Neuronal stem cell (in vitro differentiated cells): Measurements from ENCODE around the gene OR2A5.

Experiments used
- DNase-seq: peaks from one replicate; pipeline ENCODE4 v3.0.0-alpha.2; 2013; ENCODE audit warnings: low spot score
- H2AFZ ChIP-seq: one replicate; pipeline ENCODE4 v1.6.1; 2013; ENCODE audit warnings: mild to moderate bottlenecking, low read length, inconsistent platforms
- H2AK5ac ChIP-seq: 2 replicates; pipeline ENCODE4 v1.6.1; 2013; ENCODE audit warnings: low read depth, mild to moderate bottlenecking, inconsistent platforms, low read length, moderate library complexity, mixed read lengths
- H2BK120ac ChIP-seq: 2 replicates; pipeline ENCODE4 v1.6.1; 2013; ENCODE audit warnings: low read depth, mild to moderate bottlenecking, inconsistent platforms, low read length, moderate library complexity, mixed read lengths
- H2BK12ac ChIP-seq: one replicate; pipeline ENCODE4 v1.6.1; 2013; ENCODE audit warnings: low read length, inconsistent platforms
- H2BK15ac ChIP-seq: 2 replicates; pipeline ENCODE4 v1.6.1; 2013; ENCODE audit warnings: mild to moderate bottlenecking, low read length, inconsistent platforms, mixed read lengths
- H2BK5ac ChIP-seq: one replicate; pipeline ENCODE4 v1.6.1; 2013; ENCODE audit warnings: inconsistent platforms, mild to moderate bottlenecking, low read length, moderate library complexity
- H3K14ac ChIP-seq: one replicate; pipeline ENCODE4 v1.6.1; 2013; ENCODE audit warnings: low read length, inconsistent platforms
- H3K18ac ChIP-seq: 2 replicates; pipeline ENCODE4 v1.6.1; 2013; ENCODE audit warnings: low read length, inconsistent platforms
- H3K23ac ChIP-seq: 2 replicates; pipeline ENCODE4 v1.6.1; 2013; ENCODE audit warnings: low read depth, mild to moderate bottlenecking, mixed read lengths, low read length, inconsistent platforms; ENCODE audit not compliant: poor library complexity
- H3K27ac ChIP-seq: replicated peaks from 3 replicates; pipeline ENCODE4 v1.5.1; 2013; ENCODE audit warnings: low read length, inconsistent platforms
- H3K27me3 ChIP-seq, 3 experiments: 2 replicates each; pipeline ENCODE4 v1.6.1; 2013; ENCODE audit warnings: low read length in 3 of 3, mild to moderate bottlenecking in 2 of 3, inconsistent platforms in 1 of 3, low read depth in 1 of 3, mixed read lengths in 1 of 3, moderate library complexity in 1 of 3; ENCODE audit not compliant: control insufficient read depth in 3 of 3, insufficient read depth in 3 of 3
- H3K36me3 ChIP-seq, 2 donors: replicated peaks in 1 of 2; 2 replicates each; pipeline ENCODE4 v1.6.1; 2013; ENCODE audit warnings: low read length in 2 of 2; ENCODE audit not compliant: control insufficient read depth in 2 of 2, insufficient read depth in 2 of 2
- H3K4ac ChIP-seq: 2 replicates; pipeline ENCODE4 v1.6.1; 2013; ENCODE audit warnings: inconsistent platforms, mild to moderate bottlenecking, low read length, moderate library complexity
- H3K4me1 ChIP-seq, 2 donors: 1 replicate in 1 of 2; 2 replicates in 1 of 2; pipeline ENCODE4 v1.6.1; 2013; ENCODE audit warnings: low read length in 2 of 2, low read depth in 1 of 2; ENCODE audit not compliant: control insufficient read depth in 2 of 2, insufficient read depth in 1 of 2
- H3K4me2 ChIP-seq: one replicate; pipeline ENCODE4 v1.6.1; 2013; ENCODE audit warnings: mild to moderate bottlenecking, low read length, inconsistent platforms; ENCODE audit not compliant: insufficient read depth, poor library complexity, severe bottlenecking
- H3K4me3 ChIP-seq, 2 donors: 2 replicates each; pipeline ENCODE4 v1.5.1; 2013; ENCODE audit warnings: low read length in 2 of 2, mild to moderate bottlenecking in 2 of 2, inconsistent platforms in 1 of 2, moderate library complexity in 1 of 2
- H3K79me1 ChIP-seq: one replicate; pipeline ENCODE4 v1.6.1; 2013; ENCODE audit warnings: low read depth, mild to moderate bottlenecking, inconsistent platforms, low read length, moderate library complexity
- H3K9ac ChIP-seq: one replicate; pipeline ENCODE4 v1.6.1; 2013; ENCODE audit warnings: mild to moderate bottlenecking, low read depth, low read length, inconsistent platforms; ENCODE audit not compliant: poor library complexity
- H3K9me3 ChIP-seq, 2 donors: replicated peaks in 1 of 2; 2 replicates each; pipeline versions ENCODE3 to v1.6.1; 2013; ENCODE audit warnings: low read length in 2 of 2, mild to moderate bottlenecking in 2 of 2, inconsistent platforms in 1 of 2, low read depth in 1 of 2, mixed read lengths in 1 of 2, moderate library complexity in 1 of 2; ENCODE audit not compliant: control insufficient read depth in 2 of 2, insufficient read depth in 1 of 2
- H4K8ac ChIP-seq: one replicate; pipeline ENCODE4 v1.6.1; 2013; ENCODE audit warnings: low read depth, mild to moderate bottlenecking, inconsistent platforms, low read length, moderate library complexity
- H4K91ac ChIP-seq: one replicate; pipeline ENCODE4 v1.6.1; 2013; ENCODE audit warnings: low read length, low read depth, mild to moderate bottlenecking, inconsistent platforms; ENCODE audit not compliant: poor library complexity
- WGBS, 2 donors: extraction: QIAGEN DNeasy Blood & Tissue Kit; methylation state at CpG; one replicate each; pipeline ENCODE4 v1.1.7; 2013; ENCODE audit warnings: missing lambda C conversion rate in 2 of 2, mixed read lengths in 1 of 2; ENCODE audit not compliant: insufficient read length in 2 of 2, insufficient replicate concordance in 1 of 2; ENCODE audit errors: extremely low coverage in 2 of 2; 5-methylcytosine and 5-hydroxymethylcytosine counted together

Gene OR2A5

GRCh38 chr7:144032516-144032915 lies 16.2 kb upstream of the OR2A5 start:
- H3K27me3 ChIP-seq: no peaks in the 10 kb centered on the region
- no peaks in the 10 kb centered on the region for H3K4me1 ChIP-seq
- H2BK12ac ChIP-seq: no peak overlapping the region
- no peak overlapping the region for H2AFZ ChIP-seq
- H3K23ac ChIP-seq: no peak overlapping the region
- no peaks in the 10 kb centered on the region for H3K36me3 ChIP-seq
- H3K18ac ChIP-seq: no peak overlapping the region
- H3K4me3 ChIP-seq: no peak overlapping the region
- H4K91ac ChIP-seq: no peak overlapping the region
- no peaks in the 10 kb centered on the region for H3K79me1 ChIP-seq
- H2AK5ac ChIP-seq: no peak overlapping the region
- no peak overlapping the region for H3K4ac ChIP-seq
- H2BK120ac ChIP-seq: no peak overlapping the region
- H3K9ac ChIP-seq: no peak overlapping the region
- H3K14ac ChIP-seq: no peak overlapping the region
- no peak overlapping the region for H3K27ac ChIP-seq
- no peak overlapping the region for H3K4me2 ChIP-seq
- no CpG with 5 or more reads among the region's 5 CpGs for WGBS, 2 donors
- DNase-seq: no peak
- no peak overlapping the region for H4K8ac ChIP-seq
- H2BK5ac ChIP-seq: no peak overlapping the region
- H3K9me3 ChIP-seq: no peaks in the 10 kb centered on the region
- no peak overlapping the region for H2BK15ac ChIP-seq

- H3K18ac ChIP-seq: no peak overlapping the region
- no peaks in the 10 kb centered on the region for H3K4me1 ChIP-seq
- no peak overlapping the region for H3K23ac ChIP-seq
- H3K4me2 ChIP-seq: no peak overlapping the region
- no peak overlapping the region for H4K8ac ChIP-seq
- H3K4ac ChIP-seq: no peak overlapping the region
- H2BK120ac ChIP-seq: no peak overlapping the region
- H3K14ac ChIP-seq: no peak overlapping the region
- no peak overlapping the region for H2AFZ ChIP-seq
- H3K79me1 ChIP-seq: no peaks in the 10 kb centered on the region
- H3K27me3 ChIP-seq: no peaks in the 10 kb centered on the region
- H3K9me3 ChIP-seq: no peaks in the 10 kb centered on the region
- no peak overlapping the region for H2BK12ac ChIP-seq
- H2AK5ac ChIP-seq: no peak overlapping the region
- no peak overlapping the region for H3K9ac ChIP-seq
- no peak overlapping the region for H4K91ac ChIP-seq
- no peaks in the 10 kb centered on the region for H3K36me3 ChIP-seq
- no peak for DNase-seq
- H2BK5ac ChIP-seq: no peak overlapping the region
- no peak overlapping the region for H2BK15ac ChIP-seq
- no CpG with 5 or more reads among the region's 1 CpG for WGBS, 2 donors
- H3K4me3 ChIP-seq: no peak overlapping the region
- no peak overlapping the region for H3K27ac ChIP-seq
Observed at GRCh38 chr7:144032985-144033709, 15.6 kb upstream of the OR2A5 start.

DNA sequence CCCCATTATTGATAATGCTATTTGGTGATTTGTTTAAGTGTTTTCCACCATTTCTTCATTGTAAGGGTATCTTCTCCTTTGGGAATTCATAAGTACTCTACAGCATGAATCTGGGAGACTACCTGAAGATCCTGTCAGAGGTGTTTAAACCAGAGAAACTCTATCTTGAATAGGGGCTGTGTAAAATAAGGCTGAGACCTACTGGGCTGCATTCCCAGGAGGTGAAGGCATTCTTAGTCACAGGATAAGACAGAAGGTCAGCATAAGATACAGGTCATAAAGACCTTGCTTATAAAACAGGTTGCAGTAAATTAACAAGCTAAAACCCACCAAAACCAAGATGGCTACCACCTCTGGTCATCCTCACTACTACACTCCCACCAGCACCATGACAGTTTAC lies 13.4 kb upstream of the OR2A5 start:
- no peak overlapping the region for H3K4me3 ChIP-seq
- no peak overlapping the region for H3K27ac ChIP-seq
- no peak overlapping the region for H3K4me2 ChIP-seq
- no peak overlapping the region for H3K18ac ChIP-seq
- H2BK120ac ChIP-seq: no peak overlapping the region
- H4K91ac ChIP-seq: no peak overlapping the region
- H2BK5ac ChIP-seq: no peak overlapping the region
- H3K4me1 ChIP-seq: no peaks in the 10 kb centered on the region
- DNase-seq: no peak
- H2AK5ac ChIP-seq: no peak overlapping the region
- H2BK12ac ChIP-seq: no peak overlapping the region
- H3K23ac ChIP-seq: no peak overlapping the region
- no peak overlapping the region for H4K8ac ChIP-seq
- no peak overlapping the region for H2AFZ ChIP-seq
- H3K4ac ChIP-seq: no peak overlapping the region
- H3K79me1 ChIP-seq: no peaks in the 10 kb centered on the region
- no peaks in the 10 kb centered on the region for H3K27me3 ChIP-seq
- no peak overlapping the region for H3K14ac ChIP-seq
- H3K36me3 ChIP-seq: no peaks in the 10 kb centered on the region
- no peak overlapping the region for H2BK15ac ChIP-seq
- H3K9ac ChIP-seq: no peak overlapping the region
- H3K9me3 ChIP-seq: no peaks in the 10 kb centered on the region

DNA sequence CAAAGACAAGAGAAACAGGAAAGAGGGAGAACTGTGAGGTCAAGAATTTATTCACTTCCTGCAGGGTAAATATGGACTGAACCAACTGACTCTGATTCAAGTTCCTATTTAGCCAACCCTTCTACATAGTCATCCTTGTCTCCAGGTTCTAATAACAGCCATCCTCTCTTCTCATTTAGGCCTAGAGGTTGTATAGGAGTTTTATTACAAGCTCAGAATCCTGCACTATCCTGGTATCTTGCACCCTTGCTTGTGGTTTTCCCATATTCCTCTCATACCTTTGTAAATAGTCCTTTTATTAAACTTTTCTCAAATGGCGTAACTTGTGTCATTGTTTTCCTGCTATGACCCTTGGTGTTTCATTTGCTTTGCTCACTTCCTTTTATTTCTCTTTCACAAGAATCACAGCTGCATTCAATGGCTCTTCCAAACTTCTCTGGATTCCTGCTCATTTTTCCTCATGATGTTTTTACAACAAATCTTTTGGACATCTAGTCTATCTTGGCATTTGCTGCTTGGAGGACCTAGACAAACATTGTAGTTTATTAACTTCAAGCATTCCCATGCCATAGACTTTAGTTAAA lies 12.4 kb upstream of the OR2A5 start:
- H2AK5ac ChIP-seq: no peak overlapping the region
- no peak overlapping the region for H3K23ac ChIP-seq
- no peak overlapping the region for H4K91ac ChIP-seq
- DNase-seq: no peak
- H3K4me2 ChIP-seq: no peak overlapping the region
- no peak overlapping the region for H3K14ac ChIP-seq
- no peak overlapping the region for H2BK120ac ChIP-seq
- H4K8ac ChIP-seq: no peak overlapping the region
- WGBS, 2 donors: no CpG with 5 or more reads among the region's 1 CpG
- H2BK12ac ChIP-seq: no peak overlapping the region
- H2AFZ ChIP-seq: no peak overlapping the region
- H3K27me3 ChIP-seq: no peaks in the 10 kb centered on the region
- no peak overlapping the region for H2BK5ac ChIP-seq
- no peaks in the 10 kb centered on the region for H3K79me1 ChIP-seq
- no peaks in the 10 kb centered on the region for H3K36me3 ChIP-seq
- H3K4ac ChIP-seq: no peak overlapping the region
- H3K9me3 ChIP-seq: no peaks in the 10 kb centered on the region
- H3K4me3 ChIP-seq: no peak overlapping the region
- H2BK15ac ChIP-seq: no peak overlapping the region
- no peak overlapping the region for H3K27ac ChIP-seq
- H3K9ac ChIP-seq: no peak overlapping the region
- H3K18ac ChIP-seq: no peak overlapping the region
- H3K4me1 ChIP-seq: no peaks in the 10 kb centered on the region
